Endothelial cell of umbilical vein (primary cell): ENCODE results near the gene DTNA.

Experiments
- CTCF ChIP-seq, 2 donors: IDR thresholded peaks; 1 replicate in 1 of 2; 2 replicates in 1 of 2; pipeline ENCODE4 v1.5.1; 2011; ENCODE audit warnings: low read length in 2 of 2, mild to moderate bottlenecking in 2 of 2, moderate library complexity in 2 of 2, control low read depth in 1 of 2, inconsistent platforms in 1 of 2, low read depth in 1 of 2; ENCODE audit not compliant: insufficient read depth in 1 of 2; ENCODE audit errors: extremely low read depth in 1 of 2
- JUN ChIP-seq: IDR thresholded peaks from 2 replicates; pipeline ENCODE4 v1.6.1; 2011; ENCODE audit warnings: borderline replicate concordance, low read depth; ENCODE audit not compliant: insufficient read length, insufficient read depth
- MYC ChIP-seq: IDR thresholded peaks from one replicate; pipeline ENCODE4 v1.6.1; 2011; ENCODE audit warnings: mild to moderate bottlenecking, low read depth, low read length
- POLR2A ChIP-seq: IDR thresholded peaks from 2 replicates; pipeline ENCODE4 v1.6.1; 2012; ENCODE audit warnings: low read depth, mild to moderate bottlenecking, control low read depth, low read length
- POLR2AphosphoS5 ChIP-seq: IDR thresholded peaks from 2 replicates; pipeline ENCODE4 v1.6.1; 2012; ENCODE audit warnings: low read depth, mild to moderate bottlenecking, control low read depth, low read length, moderate library complexity; ENCODE audit not compliant: insufficient read depth

- TF ChIP-seq CTCF (IDR thresholded peaks at IDR 0.05; ENCODE audit: extremely low read depth in 1 of 2, insufficient read depth in 1 of 2, low read depth in 1 of 2, low read length in 2 of 2) (no peak), POLR2A (no peak), JUN (no peak), MYC (no peak), POLR2AphosphoS5 (no peak)
Measured at GRCh38 chr18:34890486-34891085, 180.5 kb downstream of the DTNA start.
